Measurements from ENCODE around the gene GPATCH8.

Gene GPATCH8

DNA sequence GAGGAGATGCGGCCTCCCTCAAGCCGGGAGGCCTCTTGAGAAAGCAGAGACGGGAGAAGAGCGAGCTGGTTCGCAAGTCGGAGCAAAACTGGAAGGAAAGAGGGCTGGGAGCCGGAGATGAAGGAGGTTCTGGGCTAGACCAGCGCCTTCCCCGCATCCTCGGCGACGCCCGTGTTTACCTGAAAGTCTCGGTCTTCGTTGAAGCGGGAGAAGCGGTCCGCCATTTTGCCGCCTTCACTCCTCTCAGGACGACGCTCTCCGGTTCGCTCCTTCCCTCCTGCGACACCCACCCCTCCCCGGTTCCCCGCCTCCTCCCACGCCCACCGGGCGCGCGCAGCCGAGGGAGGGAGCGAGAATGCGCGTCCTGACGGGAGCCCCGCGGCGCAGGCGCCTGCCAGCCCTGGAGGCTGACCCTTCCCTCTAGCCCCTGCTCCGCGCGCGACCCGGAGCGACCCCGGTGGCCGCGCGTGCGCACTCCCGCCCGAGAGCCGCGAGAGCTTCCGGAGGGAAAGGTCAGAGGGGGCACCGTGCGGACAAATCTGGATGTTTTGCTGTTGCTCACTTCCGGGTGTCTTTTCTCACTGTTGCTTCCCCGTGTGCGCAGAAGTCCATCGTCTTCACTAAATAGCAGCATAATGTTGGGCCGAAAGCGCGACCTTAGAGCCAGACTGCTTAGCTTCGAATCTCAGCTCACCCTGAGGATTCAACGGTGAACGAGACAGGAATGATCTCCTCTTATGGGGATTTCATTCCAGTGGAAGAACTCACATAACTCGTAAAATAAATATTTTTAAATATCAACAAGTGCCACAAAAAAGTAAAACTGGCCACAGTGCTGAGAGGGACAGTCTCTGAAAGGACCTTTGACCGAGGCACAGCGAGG lies at the start of gene GPATCH8:
GPATCH8 (minus strand) TSS at position 260 of the 883 bp plus-strand sequence; CDS start at position 224, 36 bp downstream.
- DNase-seq (ENCODE audit: low spot score) = peak; percentile 100
- in situ Hi-C loops (cut with MboI; ENCODE audit: low sequenced_read_pairs, unreplicated experiment) = loop anchor here (10.0 to 25.0 kb wide), 2 partner anchors 99 to 291 kb away; partner anchors contain the start of gene UBTF
- no peak for TF ChIP-seq CTCF (IDR thresholded peaks at IDR 0.05; ENCODE audit: borderline replicate concordance, control extremely low read depth, extremely low read depth, insufficient read depth, missing control alignments)

DNA sequence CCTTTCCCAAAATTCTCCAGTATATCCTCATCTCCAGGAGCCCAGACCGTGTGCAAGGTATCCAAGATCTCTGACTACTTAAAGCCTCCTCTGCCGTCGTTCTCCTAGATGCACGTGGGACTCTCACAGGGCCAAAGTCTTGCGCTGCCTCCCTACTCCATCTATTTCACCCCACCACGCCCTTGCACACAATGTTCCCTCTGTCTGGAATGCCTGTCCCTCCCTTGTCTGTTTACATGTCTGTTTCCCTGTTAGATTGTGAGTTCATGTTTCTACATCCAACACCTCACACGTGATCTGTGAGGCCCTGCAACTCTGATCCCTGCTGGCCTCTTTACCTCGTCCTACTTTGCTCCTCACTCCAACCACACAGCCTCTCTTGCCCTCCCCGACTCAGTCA lies 49.2 kb upstream of the GPATCH8 start:
- TF ChIP-seq CTCF (IDR thresholded peaks at IDR 0.05; ENCODE audit: borderline replicate concordance, control extremely low read depth, extremely low read depth, insufficient read depth, missing control alignments) = no peak
- in situ Hi-C loops (cut with MboI; ENCODE audit: low sequenced_read_pairs, unreplicated experiment) = no loop called here
- DNase-seq (ENCODE audit: low spot score) = no peak

- no peak for TF ChIP-seq CTCF (IDR thresholded peaks at IDR 0.05; ENCODE audit: borderline replicate concordance, control extremely low read depth, extremely low read depth, insufficient read depth, missing control alignments)
- DNase-seq (ENCODE audit: low spot score) = no peak
- in situ Hi-C loops (cut with MboI; ENCODE audit: low sequenced_read_pairs, unreplicated experiment) = no loop called here
Measured at GRCh38 chr17:44549686-44550085, 46.5 kb upstream of the GPATCH8 start.

DNA sequence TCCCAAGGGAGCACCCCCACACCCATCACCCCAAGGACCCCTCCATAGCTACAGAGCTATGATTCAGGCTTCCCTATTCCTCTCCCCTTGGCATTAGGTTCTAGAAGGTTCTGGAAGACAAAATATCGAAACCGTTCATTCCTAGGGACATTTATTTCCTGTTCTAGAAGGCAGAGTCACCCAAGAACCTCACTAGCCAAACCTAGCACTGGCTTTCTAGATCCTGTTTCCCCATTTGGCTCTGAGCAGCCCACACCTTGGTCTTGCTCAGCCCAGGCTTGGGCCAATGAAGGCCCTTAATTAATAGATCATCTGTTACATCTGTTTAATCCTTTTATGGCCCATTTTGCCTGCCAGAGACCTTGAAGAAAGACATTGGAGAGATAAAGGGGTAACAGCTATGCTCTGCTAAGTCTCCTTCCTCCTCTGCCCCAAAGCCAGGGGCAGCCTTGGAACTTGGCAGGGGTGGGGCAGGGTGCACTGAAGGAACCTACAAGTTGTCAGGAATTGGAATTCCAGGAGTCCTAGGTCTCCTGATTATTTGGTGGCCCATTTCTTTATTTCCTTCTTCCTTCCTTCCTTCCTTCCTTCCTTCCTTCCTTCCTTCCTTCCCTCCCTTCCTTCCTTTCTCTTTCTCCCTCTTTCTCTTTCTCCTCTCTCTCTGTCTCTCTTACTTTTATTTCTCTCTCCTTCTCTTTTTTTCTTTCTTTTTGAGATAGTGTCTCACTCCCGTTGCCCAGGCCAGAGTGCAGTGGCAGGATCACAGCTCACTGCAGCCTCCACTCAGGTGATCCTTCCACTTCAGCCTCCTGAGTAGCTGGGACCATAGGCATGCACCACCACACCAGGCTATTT lies 45.4 kb upstream of the GPATCH8 start:
- TF ChIP-seq CTCF (IDR thresholded peaks at IDR 0.05; ENCODE audit: borderline replicate concordance, control extremely low read depth, extremely low read depth, insufficient read depth, missing control alignments) = no peak
- no peak for DNase-seq (ENCODE audit: low spot score)
- in situ Hi-C loops (cut with MboI; ENCODE audit: low sequenced_read_pairs, unreplicated experiment) = no loop called here

- TF ChIP-seq CTCF (IDR thresholded peaks at IDR 0.05; ENCODE audit: borderline replicate concordance, control extremely low read depth, extremely low read depth, insufficient read depth, missing control alignments) = no peak
- no peak for DNase-seq (ENCODE audit: low spot score)
- in situ Hi-C loops (cut with MboI; ENCODE audit: low sequenced_read_pairs, unreplicated experiment) = no loop called here
Measured at GRCh38 chr17:44547625-44548267, 44.5 kb upstream of the GPATCH8 start.
